Uterus (tissue), 4 donors: ENCODE measurements around the gene TMEM131L. TPM values are rescaled to one million over a fixed set of nuclear protein-coding genes. Genes with fewer than 3 reads are reported as not detected.

Source experiments
- DNase-seq, 2 donors: peaks; one replicate each; pipeline ENCODE4 v3.0.0-alpha.2; 2019 to 2020
- H3K27ac ChIP-seq, 2 donors: fragments of 200-600 bp; sonication (generic); 1 replicate in 1 of 2; 2 replicates in 1 of 2; pipeline ENCODE4 v1.5.1; 2016 to 2018
- H3K27me3 ChIP-seq, 2 donors: fragments of 200-600 bp; sonication (generic); one replicate each; pipeline ENCODE4 v1.5.1; 2018 to 2019; ENCODE audit warnings: control low read depth in 1 of 2
- H3K36me3 ChIP-seq, 2 donors: fragments of 200-600 bp; sonication (generic); one replicate each; pipeline ENCODE4 v1.5.1; 2019; ENCODE audit warnings: control low read depth in 1 of 2
- H3K4me1 ChIP-seq, 2 donors: fragments of 200-600 bp; sonication (generic); one replicate each; pipeline ENCODE4 v1.5.1; 2018 to 2019; ENCODE audit warnings: control low read depth in 1 of 2
- H3K4me3 ChIP-seq, 2 donors: fragments of 200-600 bp; sonication (generic); 1 replicate in 1 of 2; 2 replicates in 1 of 2; pipeline ENCODE4 v1.5.1; 2018 to 2019; ENCODE audit warnings: mild to moderate bottlenecking in 1 of 2
- H3K9me3 ChIP-seq, 2 donors: fragments of 200-600 bp; sonication (generic); one replicate each; pipeline ENCODE4 v1.5.1; 2019; ENCODE audit warnings: control low read depth in 1 of 2
- POLR2A ChIP-seq, 2 donors: fragments of 450-650 bp; IDR thresholded peaks; one replicate each; pipeline ENCODE4 v1.6.1; 2016; ENCODE audit warnings: antibody characterized with exemption in 2 of 2, mild to moderate bottlenecking in 1 of 2, moderate library complexity in 1 of 2
- intact Hi-C: fragments of 100-400 bp; cut with DNase I; formaldehyde crosslinking; loops from one replicate; pipeline ENCODE4 v1.15.1; 2023; ENCODE audit warnings: low total_unique reads
- total RNA-seq, 4 donors: library from RNA; depleted of rRNA in 3 of 4; stranded (reverse); fragments of >200 nt in 3 of 4; gene quantifications; one replicate each; pipeline versions ENCODE4 v1.1.0 to v1.2.4, GENCODE V29; 2014 to 2023
- TF ChIP-seq, protein P1 (sequence below), 4 experiments: fragments of 200-600 bp in 2 of 4; fragments of 450-650 bp in 2 of 4; sonication (generic) in 2 of 4; IDR thresholded peaks; one replicate each; pipeline ENCODE4 v1.5.1; 2016 to 2019; ENCODE audit warnings: antibody characterized with exemption in 4 of 4, mild to moderate bottlenecking in 2 of 4, moderate library complexity in 1 of 4
- donor health status: DM: yes; HTN: yes; CAD: no.

The TMEM131L gene
- total RNA-seq, 4 donors from 2014 or later, result 2.4 to 49.6 (median 18.0) TPM

DNA sequence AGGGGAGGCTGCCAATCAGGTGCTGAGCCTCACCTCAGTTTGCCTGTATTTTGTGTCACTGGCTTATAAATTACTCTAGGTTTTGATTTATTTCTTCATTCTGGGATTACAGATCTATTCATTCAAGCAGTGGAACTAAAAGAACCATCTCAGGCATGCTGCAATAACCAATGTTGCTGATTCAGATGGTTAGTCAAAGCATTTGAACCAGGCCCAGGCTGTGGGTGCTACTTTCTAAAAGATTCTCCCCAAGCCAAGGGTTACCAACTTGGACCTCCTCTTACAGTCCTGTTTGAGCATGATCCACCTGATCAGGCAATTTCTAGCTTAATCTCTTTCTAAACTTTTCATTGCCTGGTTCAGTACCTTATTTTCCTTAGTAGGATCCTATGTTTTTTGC is 67.2 kb downstream of the TMEM131L start:
- no peaks in the 10 kb centered on the region for H3K9me3 ChIP-seq
- H3K27ac ChIP-seq, result no peak overlapping the region
- intact Hi-C loops, result no loop called here
- no peak overlapping the region for H3K4me3 ChIP-seq
- DNase-seq, result no peak
- H3K36me3 ChIP-seq, result no peaks in the 10 kb centered on the region
- H3K27me3 ChIP-seq, result no peaks in the 10 kb centered on the region
- H3K4me1 ChIP-seq, result peaks cover 0 to 8% of the 10 kb centered on the region in 2 donors
- TF ChIP-seq, protein P1, sequence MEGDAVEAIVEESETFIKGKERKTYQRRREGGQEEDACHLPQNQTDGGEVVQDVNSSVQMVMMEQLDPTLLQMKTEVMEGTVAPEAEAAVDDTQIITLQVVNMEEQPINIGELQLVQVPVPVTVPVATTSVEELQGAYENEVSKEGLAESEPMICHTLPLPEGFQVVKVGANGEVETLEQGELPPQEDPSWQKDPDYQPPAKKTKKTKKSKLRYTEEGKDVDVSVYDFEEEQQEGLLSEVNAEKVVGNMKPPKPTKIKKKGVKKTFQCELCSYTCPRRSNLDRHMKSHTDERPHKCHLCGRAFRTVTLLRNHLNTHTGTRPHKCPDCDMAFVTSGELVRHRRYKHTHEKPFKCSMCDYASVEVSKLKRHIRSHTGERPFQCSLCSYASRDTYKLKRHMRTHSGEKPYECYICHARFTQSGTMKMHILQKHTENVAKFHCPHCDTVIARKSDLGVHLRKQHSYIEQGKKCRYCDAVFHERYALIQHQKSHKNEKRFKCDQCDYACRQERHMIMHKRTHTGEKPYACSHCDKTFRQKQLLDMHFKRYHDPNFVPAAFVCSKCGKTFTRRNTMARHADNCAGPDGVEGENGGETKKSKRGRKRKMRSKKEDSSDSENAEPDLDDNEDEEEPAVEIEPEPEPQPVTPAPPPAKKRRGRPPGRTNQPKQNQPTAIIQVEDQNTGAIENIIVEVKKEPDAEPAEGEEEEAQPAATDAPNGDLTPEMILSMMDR (IDR thresholded peaks at IDR 0.05), result no peak
- TF ChIP-seq POLR2A (IDR thresholded peaks at IDR 0.05), result no peak

DNA sequence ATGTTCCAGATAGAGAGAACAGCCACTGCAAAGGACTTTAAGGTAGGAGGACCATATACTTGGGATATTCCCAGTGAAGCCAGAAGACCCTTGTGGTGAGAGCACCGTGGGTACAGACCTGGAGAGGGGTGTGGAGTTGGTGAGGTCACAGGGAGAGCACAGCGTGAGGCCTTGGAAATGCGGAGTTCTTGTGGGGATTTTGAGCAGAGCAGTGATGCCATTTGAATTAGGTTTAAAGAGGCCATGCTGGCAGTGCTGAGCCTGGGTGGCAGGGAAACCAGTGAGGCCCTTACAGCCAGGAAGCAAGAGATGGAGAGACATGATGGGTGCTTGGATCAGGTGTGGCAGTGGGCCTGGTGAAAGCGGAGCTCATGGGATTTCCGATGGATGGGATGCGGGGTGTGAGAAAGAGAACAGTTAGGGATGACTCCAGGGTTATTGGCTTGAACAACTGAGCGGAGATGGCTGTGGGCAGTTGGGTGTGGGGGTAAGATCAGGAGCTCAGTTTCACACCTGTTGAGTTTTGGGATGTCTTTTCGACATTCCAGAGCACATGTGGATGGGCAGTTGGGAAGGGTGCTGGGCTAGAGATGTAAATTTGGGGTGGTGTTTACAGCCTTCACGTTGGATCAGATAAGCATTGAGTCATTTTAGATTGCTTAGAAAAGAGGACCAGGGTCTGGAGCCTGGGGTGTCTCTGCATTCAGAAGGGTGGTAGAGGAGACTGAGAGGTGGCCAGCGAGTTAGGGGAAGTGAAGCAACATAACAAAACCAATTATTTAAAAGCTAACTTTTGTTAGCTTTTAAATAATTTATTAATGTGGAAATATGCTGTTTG is 68.9 kb downstream of the TMEM131L start:
- Histone ChIP-seq H3K4me3 (no peak overlapping the region), H3K27ac (no peak overlapping the region), H3K27me3 (no peaks in the 10 kb centered on the region), H3K36me3 (no peaks in the 10 kb centered on the region), H3K9me3 (no peaks in the 10 kb centered on the region), H3K4me1 (peaks cover 0 to 6% of the 10 kb centered on the region in 2 donors)
- DNase-seq, result no peak
- intact Hi-C loops, result no loop called here
- TF ChIP-seq POLR2A (IDR thresholded peaks at IDR 0.05), result no peak
- TF ChIP-seq, protein P1 (IDR thresholded peaks at IDR 0.05), result no peak

DNA sequence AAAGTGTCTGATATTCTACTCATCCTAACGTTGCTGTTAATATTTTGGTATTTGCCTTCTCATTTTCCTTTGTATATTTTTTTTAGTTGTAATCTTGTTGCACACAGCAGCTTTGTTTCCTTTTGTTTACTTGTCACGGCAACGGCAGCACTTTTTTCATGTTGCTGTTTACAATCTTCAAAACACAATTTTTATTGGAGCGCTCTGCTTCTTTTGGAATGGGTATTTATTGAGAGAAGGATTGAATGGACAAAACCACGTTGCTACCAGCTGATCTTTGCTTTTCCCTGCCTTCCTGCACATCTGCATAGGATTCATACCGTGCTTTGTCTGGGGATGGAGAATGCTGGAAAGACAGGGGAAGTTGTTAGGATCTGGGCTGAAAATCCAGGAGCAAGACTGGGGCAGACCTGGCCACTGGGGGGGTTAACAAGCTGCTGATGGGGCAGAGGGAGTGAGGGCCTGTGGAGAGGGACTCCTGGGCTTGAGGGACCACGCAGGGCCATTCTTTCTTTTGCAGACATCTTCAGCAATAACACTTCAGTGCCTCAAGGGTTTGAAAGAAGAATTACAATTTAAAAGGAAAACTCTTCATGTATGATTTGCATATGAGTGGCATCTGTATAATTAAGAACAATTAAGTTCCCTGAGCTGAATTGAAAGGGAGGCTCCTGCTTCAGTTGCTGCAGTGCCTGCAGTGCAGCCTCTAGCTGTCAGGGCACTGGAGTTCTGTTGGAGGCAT is 69.8 kb downstream of the TMEM131L start:
- H3K4me3 ChIP-seq, result no peak overlapping the region
- H3K4me1 ChIP-seq, result peaks cover 0 to 6% of the 10 kb centered on the region in 2 donors
- H3K27me3 ChIP-seq, result no peaks in the 10 kb centered on the region
- no peak for TF ChIP-seq POLR2A (IDR thresholded peaks at IDR 0.05)
- TF ChIP-seq, protein P1 (IDR thresholded peaks at IDR 0.05), result no peak
- H3K9me3 ChIP-seq, result no peaks in the 10 kb centered on the region
- no peaks in the 10 kb centered on the region for H3K36me3 ChIP-seq
- no peak overlapping the region for H3K27ac ChIP-seq
- intact Hi-C loops, result no loop called here
- no peak for DNase-seq

DNA sequence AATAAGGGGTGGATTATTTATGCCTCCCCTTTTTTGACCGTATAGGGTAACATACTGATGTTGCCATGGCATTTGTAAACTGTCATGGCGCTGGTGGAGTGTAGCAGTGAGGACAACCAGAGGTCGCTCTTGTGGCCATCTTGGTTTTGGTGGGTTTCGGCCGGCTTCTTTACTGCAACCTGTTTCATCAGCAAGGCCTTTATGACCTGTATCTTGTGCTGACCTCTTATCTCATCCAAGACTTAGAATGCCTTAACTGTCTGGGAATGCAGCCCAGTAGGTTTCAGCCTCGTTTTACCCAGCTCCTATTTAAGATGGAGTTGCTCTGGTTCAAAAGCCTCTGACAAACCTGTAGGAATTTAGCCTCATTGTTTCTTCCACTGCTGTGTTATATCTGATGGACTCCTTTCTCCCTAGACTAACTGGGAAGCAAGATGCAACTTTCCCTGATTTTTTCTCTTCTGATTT is 71.4 kb downstream of the TMEM131L start:
- Histone ChIP-seq H3K36me3 (no peaks in the 10 kb centered on the region), H3K9me3 (no peaks in the 10 kb centered on the region), H3K4me1 (peaks cover 0 to 6% of the 10 kb centered on the region in 2 donors), H3K27ac (no peak overlapping the region), H3K4me3 (no peak overlapping the region), H3K27me3 (no peaks in the 10 kb centered on the region)
- DNase-seq, result no peak
- TF ChIP-seq, protein P1 (IDR thresholded peaks at IDR 0.05), result no peak
- TF ChIP-seq POLR2A (IDR thresholded peaks at IDR 0.05), result no peak
- intact Hi-C loops, result no loop called here
